Right cardiac atrium (tissue), 5 donors: Measurements from ENCODE around the gene CLCN1. TPM values are rescaled to one million over a fixed set of nuclear protein-coding genes. Genes with fewer than 3 reads are reported as not detected.

Source experiments
- ATAC-seq, 2 donors: fragments of 200-7000 bp; cut with Tn5 transposase; one replicate each; pipeline versions ENCODE4 v1.8.0 to v1.9.1; 2020; ENCODE audit warnings: moderate library complexity in 2 of 2, mild to moderate bottlenecking in 1 of 2
- DNase-seq, 3 donors: peaks; one replicate each; pipeline ENCODE4 v3.0.0-alpha.2; 2020
- H3K27ac ChIP-seq: one replicate; pipeline ENCODE4 v1.5.1; 2013; ENCODE audit warnings: mild to moderate bottlenecking, low read length, control low read depth, moderate library complexity
- H3K27me3 ChIP-seq: one replicate; pipeline ENCODE4 v1.6.1; 2013; ENCODE audit not compliant: control insufficient read depth, insufficient read depth
- H3K4me1 ChIP-seq: one replicate; pipeline ENCODE4 v1.6.1; 2013; ENCODE audit warnings: low read length; ENCODE audit not compliant: control insufficient read depth, insufficient read depth
- H3K4me3 ChIP-seq: one replicate; pipeline ENCODE4 v1.5.1; 2013; ENCODE audit warnings: low read length, control low read depth
- H3K9me3 ChIP-seq: one replicate; pipeline ENCODE4 v1.6.1; 2013; ENCODE audit warnings: low read length; ENCODE audit not compliant: control insufficient read depth
- WGBS: extraction: QIAGEN DNeasy Blood & Tissue Kit; methylation state at CpG from one replicate; pipeline ENCODE4 v1.1.7; 2013; 5-methylcytosine and 5-hydroxymethylcytosine counted together
- intact Hi-C, 4 donors: fragments of 100-400 bp; cut with DNase I; formaldehyde crosslinking; loops; one replicate each; pipeline versions ENCODE4 v1.11.0 to v1.14.0; 2022 to 2023
- polyA plus RNA-seq: library from polyadenylated mRNA; stranded (reverse); fragments of 200-250 nt; gene quantifications from one replicate; pipeline ENCODE4 v1.2.3, GENCODE V29; 2013
- total RNA-seq, 4 donors: library from RNA; stranded (reverse); fragmentation: NEBNext Ultra II Directional; extraction: Animal tissue kit (Norgen Biotek cat#: 25700); gene quantifications; one replicate each; pipeline ENCODE4 v1.2.1, GENCODE V29; 2021
- donor health status: healthy with polysubstance abuse.
- donor health status: DM: no; HTN: yes; CAD: no.
- donor health status: DM: no; HTN: no; CAD: no.
- donor health status: DM: no; HTN: yes; CAD: no; lungs with severe emphysema.
- donor health status: DM: yes; HTN: yes; CAD: no.

The CLCN1 gene
- total and polyA plus RNA-seq, 5 donors, result not detected

- WGBS, result 89% methylated on average over 8 of the region's 8 CpGs
- H3K27me3 ChIP-seq, result no peaks in the 10 kb centered on the region
- no peak overlapping the region for H3K4me3 ChIP-seq
- no peaks in the 10 kb centered on the region for H3K9me3 ChIP-seq
- no peak overlapping the region for H3K27ac ChIP-seq
- H3K4me1 ChIP-seq, result no peaks in the 10 kb centered on the region
- intact Hi-C loops, result no loop called here
- DNase-seq, result no peak
- no peak for ATAC-seq
Measured at GRCh38 chr7:143341842-143342241, 25.9 kb downstream of the CLCN1 start.

GRCh38 chr7:143343596-143343995 lies 27.7 kb downstream of the CLCN1 start:
- 94% methylated on average over 3 of the region's 3 CpGs for WGBS
- Histone ChIP-seq H3K27me3 (no peaks in the 10 kb centered on the region), H3K4me1 (no peaks in the 10 kb centered on the region), H3K4me3 (no peak overlapping the region), H3K9me3 (no peaks in the 10 kb centered on the region), H3K27ac (no peak overlapping the region)
- intact Hi-C loops, result no loop called here
- DNase-seq (no peak), ATAC-seq (no peak)

GRCh38 chr7:143345428-143345900 lies 29.6 kb downstream of the CLCN1 start:
- ATAC-seq, result peak; percentile 76 to 84
- 5% methylated on average over 35 of the region's 35 CpGs for WGBS

GRCh38 chr7:143346018-143346417 lies 30.1 kb downstream of the CLCN1 start:
- H3K27ac ChIP-seq, result no peak overlapping the region
- DNase-seq, result no peak
- no peak overlapping the region for H3K4me3 ChIP-seq
- H3K27me3 ChIP-seq, result no peaks in the 10 kb centered on the region
- intact Hi-C loops, result no loop called here
- no peak for ATAC-seq
- H3K9me3 ChIP-seq, result no peaks in the 10 kb centered on the region
- WGBS, result 85% methylated on average over 4 of the region's 4 CpGs
- no peaks in the 10 kb centered on the region for H3K4me1 ChIP-seq

More at GRCh38 chr7:143345428-143345900, 29.6 kb downstream of the CLCN1 start:
- Histone ChIP-seq H3K27ac (no peak overlapping the region), H3K4me3 (peak overlapping the region; percentile 6), H3K9me3 (no peaks in the 10 kb centered on the region), H3K4me1 (no peaks in the 10 kb centered on the region), H3K27me3 (no peaks in the 10 kb centered on the region)
- intact Hi-C loops, result no loop called here
- peak in 2 of 3 donors; percentile 73 to 78 for DNase-seq

GRCh38 chr7:143347950-143348349 lies 32.0 kb downstream of the CLCN1 start:
- no peaks in the 10 kb centered on the region for H3K27me3 ChIP-seq
- intact Hi-C loops, result no loop called here

GRCh38 chr7:143351060-143351459 lies 35.1 kb downstream of the CLCN1 start:
- DNase-seq, result no peak
- Histone ChIP-seq H3K4me1 (no peaks in the 10 kb centered on the region), H3K27ac (no peak overlapping the region), H3K27me3 (no peaks in the 10 kb centered on the region), H3K4me3 (no peak overlapping the region), H3K9me3 (no peaks in the 10 kb centered on the region)
- no peak for ATAC-seq
- intact Hi-C loops, result no loop called here
- 74% methylated on average over 5 of the region's 5 CpGs for WGBS

More at GRCh38 chr7:143347950-143348349, 32.0 kb downstream of the CLCN1 start:
- Histone ChIP-seq H3K4me1 (no peaks in the 10 kb centered on the region), H3K9me3 (no peaks in the 10 kb centered on the region), H3K27ac (no peak overlapping the region), H3K4me3 (no peak overlapping the region)
- 68% methylated on average over 5 of the region's 5 CpGs for WGBS
- no peak for DNase-seq
- ATAC-seq, result no peak

GRCh38 chr7:143351574-143351973 lies 35.7 kb downstream of the CLCN1 start:
- no peaks in the 10 kb centered on the region for H3K27me3 ChIP-seq
- ATAC-seq (no peak), DNase-seq (no peak)
- no peak overlapping the region for H3K27ac ChIP-seq
- H3K4me3 ChIP-seq, result no peak overlapping the region
- H3K4me1 ChIP-seq, result no peaks in the 10 kb centered on the region
- intact Hi-C loops, result no loop called here
- no peaks in the 10 kb centered on the region for H3K9me3 ChIP-seq
- 91% methylated on average over 9 of the region's 9 CpGs for WGBS

- H3K9me3 ChIP-seq, result no peaks in the 10 kb centered on the region
- DNase-seq, result no peak
- intact Hi-C loops, result no loop called here
- H3K27me3 ChIP-seq, result no peaks in the 10 kb centered on the region
- ATAC-seq, result no peak
- 75% methylated on average over 11 of the region's 11 CpGs for WGBS
- H3K4me3 ChIP-seq, result no peak overlapping the region
- H3K4me1 ChIP-seq, result no peaks in the 10 kb centered on the region
- no peak overlapping the region for H3K27ac ChIP-seq
Measured at GRCh38 chr7:143352531-143353002, 36.7 kb downstream of the CLCN1 start.

- no peaks in the 10 kb centered on the region for H3K27me3 ChIP-seq
- H3K9me3 ChIP-seq, result no peaks in the 10 kb centered on the region
- intact Hi-C loops, result no loop called here
- DNase-seq, result no peak
- no peak overlapping the region for H3K27ac ChIP-seq
- 91% methylated on average over 8 of the region's 8 CpGs for WGBS
- ATAC-seq, result no peak
- H3K4me3 ChIP-seq, result no peak overlapping the region
- H3K4me1 ChIP-seq, result no peaks in the 10 kb centered on the region
Measured at GRCh38 chr7:143354376-143354775, 38.5 kb downstream of the CLCN1 start.

- no peak for ATAC-seq
- H3K4me3 ChIP-seq, result no peak overlapping the region
- DNase-seq, result no peak
- WGBS, result 85% methylated on average over 8 of the region's 8 CpGs
- H3K27me3 ChIP-seq, result no peaks in the 10 kb centered on the region
- no peak overlapping the region for H3K27ac ChIP-seq
- no peaks in the 10 kb centered on the region for H3K4me1 ChIP-seq
- intact Hi-C loops, result no loop called here
- H3K9me3 ChIP-seq, result no peaks in the 10 kb centered on the region
Measured at GRCh38 chr7:143354965-143355364, 39.1 kb downstream of the CLCN1 start.

GRCh38 chr7:143355450-143356385 lies 39.8 kb downstream of the CLCN1 start:
- ATAC-seq (no peak), DNase-seq (no peak)
- intact Hi-C loops, result no loop called here
- Histone ChIP-seq H3K4me1 (no peaks in the 10 kb centered on the region), H3K4me3 (no peak overlapping the region), H3K9me3 (no peaks in the 10 kb centered on the region), H3K27me3 (no peaks in the 10 kb centered on the region), H3K27ac (no peak overlapping the region)
- WGBS, result 92% methylated on average over 16 of the region's 16 CpGs
